ENCODE results near the gene KRT9. TPM values are rescaled to one million over a fixed set of nuclear protein-coding genes. Genes with fewer than 3 reads are reported as not detected.
A peak's percentile ranks its signal among the peaks of the same experiment; 100 is the strongest.

Gene KRT9
- polyA plus RNA-seq, 3 donors, result not detected

DNA sequence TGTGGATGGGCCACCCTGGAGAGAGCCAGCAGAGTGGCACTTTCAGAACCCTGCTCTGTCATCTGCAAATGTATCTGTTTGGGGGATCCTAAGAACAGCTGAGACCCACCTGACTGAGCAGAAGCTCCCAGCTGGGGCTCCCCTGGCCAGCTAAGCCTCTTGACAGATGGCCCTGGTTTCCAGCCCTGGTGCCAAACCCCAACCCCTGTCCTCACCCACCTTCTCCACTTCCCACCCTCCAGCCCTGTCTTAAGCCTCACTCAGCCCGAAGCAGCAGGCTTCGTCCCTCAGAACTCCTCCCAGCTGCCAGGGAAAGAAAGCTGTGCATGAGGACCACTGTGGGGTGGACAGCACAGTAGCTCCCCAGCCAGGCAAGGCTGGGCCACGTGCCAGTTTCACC, 3.5 kb upstream of the KRT9 start:
- H3K4me2 ChIP-seq (replicated peaks; ENCODE audit: extremely low read depth, low read length, poor library complexity, severe bottlenecking), result no peak overlapping the region
- intact Hi-C loops (cut with micrococcal nuclease), result no loop called here
- Mint-ChIP-seq H3K4me1 (peaks cover 4% of the 10 kb centered on the region), H3K36me3 (no peaks in the 10 kb centered on the region), H3K27ac (no peak overlapping the region), H3K4me3 (no peak overlapping the region), H3K27me3 (ENCODE audit: low read depth in 3 of 3) (peaks cover 6 to 20% (median 8%) of the 10 kb centered on the region in 3 donors), H3K9me3 (peaks cover 0 to 1% (median 0%) of the 10 kb centered on the region in 7 donors)
- H3K4me1 ChIP-seq (ENCODE audit: control insufficient read depth in 1 of 2, insufficient read depth in 2 of 2, low read length in 2 of 2), result peaks cover 3 to 6% of the 10 kb centered on the region in 2 donors
- H3K9ac ChIP-seq (ENCODE audit: insufficient read depth, low read length, poor library complexity, severe bottlenecking), result no peak overlapping the region
- no peaks in the 10 kb centered on the region for H3K27me3 ChIP-seq (ENCODE audit: control insufficient read depth in 2 of 2, insufficient read depth in 2 of 2, low read length in 2 of 2)
- TF ChIP-seq, protein P1, sequence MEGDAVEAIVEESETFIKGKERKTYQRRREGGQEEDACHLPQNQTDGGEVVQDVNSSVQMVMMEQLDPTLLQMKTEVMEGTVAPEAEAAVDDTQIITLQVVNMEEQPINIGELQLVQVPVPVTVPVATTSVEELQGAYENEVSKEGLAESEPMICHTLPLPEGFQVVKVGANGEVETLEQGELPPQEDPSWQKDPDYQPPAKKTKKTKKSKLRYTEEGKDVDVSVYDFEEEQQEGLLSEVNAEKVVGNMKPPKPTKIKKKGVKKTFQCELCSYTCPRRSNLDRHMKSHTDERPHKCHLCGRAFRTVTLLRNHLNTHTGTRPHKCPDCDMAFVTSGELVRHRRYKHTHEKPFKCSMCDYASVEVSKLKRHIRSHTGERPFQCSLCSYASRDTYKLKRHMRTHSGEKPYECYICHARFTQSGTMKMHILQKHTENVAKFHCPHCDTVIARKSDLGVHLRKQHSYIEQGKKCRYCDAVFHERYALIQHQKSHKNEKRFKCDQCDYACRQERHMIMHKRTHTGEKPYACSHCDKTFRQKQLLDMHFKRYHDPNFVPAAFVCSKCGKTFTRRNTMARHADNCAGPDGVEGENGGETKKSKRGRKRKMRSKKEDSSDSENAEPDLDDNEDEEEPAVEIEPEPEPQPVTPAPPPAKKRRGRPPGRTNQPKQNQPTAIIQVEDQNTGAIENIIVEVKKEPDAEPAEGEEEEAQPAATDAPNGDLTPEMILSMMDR (IDR thresholded peaks at IDR 0.05), result no peak
- no peaks in the 10 kb centered on the region for H3K36me3 ChIP-seq (replicated peaks in 1 of 2; ENCODE audit: control insufficient read depth in 1 of 2, insufficient read depth in 2 of 2, low read length in 2 of 2)
- no peak overlapping the region for H3K27ac ChIP-seq (ENCODE audit: low read depth in 1 of 2, low read length in 2 of 2)
- 83% methylated on average over 3 of the region's 3 CpGs for WGBS (ENCODE audit: insufficient coverage)
- H4K20me1 ChIP-seq (ENCODE audit: insufficient read depth, low read length), result no peaks in the 10 kb centered on the region
- no peaks in the 10 kb centered on the region for H3K9me3 ChIP-seq (replicated peaks in 1 of 2; ENCODE audit: control insufficient read depth in 1 of 2, insufficient read depth in 1 of 2, low read length in 2 of 2)
- no peak overlapping the region for H2AFZ ChIP-seq (ENCODE audit: insufficient read depth, low read depth, low read length, poor library complexity, severe bottlenecking)
- no peaks in the 10 kb centered on the region for H3K79me2 ChIP-seq (ENCODE audit: insufficient read depth, low read length)
- no peak overlapping the region for H3K4me3 ChIP-seq (replicated peaks in 1 of 3; ENCODE audit: low read depth in 2 of 3, low read length in 3 of 3)
- DNase-seq, result no peak

DNA sequence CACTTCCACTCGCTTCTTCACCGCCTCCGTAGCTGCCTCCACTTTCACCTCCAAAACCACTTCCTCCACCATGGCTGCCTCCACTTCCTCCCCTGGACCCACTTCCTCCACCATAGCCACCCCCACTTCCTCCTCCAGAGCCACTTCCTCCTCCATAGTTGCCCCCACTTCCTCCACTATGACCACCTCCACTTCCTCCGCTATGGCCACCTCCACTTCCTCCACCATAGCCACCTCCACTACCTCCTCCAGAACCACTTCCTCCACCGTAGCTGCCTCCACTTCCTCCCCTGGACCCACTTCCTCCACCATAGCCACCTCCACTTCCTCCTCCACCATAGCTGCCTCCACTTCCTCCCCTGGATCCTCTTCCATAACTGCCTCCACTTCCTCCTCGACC, 4.5 kb downstream of the KRT9 start:
- H3K9me3 ChIP-seq (replicated peaks in 1 of 2; ENCODE audit: control insufficient read depth in 1 of 2, insufficient read depth in 1 of 2, low read length in 2 of 2), result peaks cover 9% of the 10 kb centered on the region in 2 donors
- intact Hi-C loops (cut with micrococcal nuclease), result no loop called here
- H3K36me3 ChIP-seq (replicated peaks in 1 of 2; ENCODE audit: control insufficient read depth in 1 of 2, insufficient read depth in 2 of 2, low read length in 2 of 2), result no peaks in the 10 kb centered on the region
- no peaks in the 10 kb centered on the region for H3K4me1 ChIP-seq (ENCODE audit: control insufficient read depth in 1 of 2, insufficient read depth in 2 of 2, low read length in 2 of 2)
- no peaks in the 10 kb centered on the region for H3K27me3 ChIP-seq (ENCODE audit: control insufficient read depth in 2 of 2, insufficient read depth in 2 of 2, low read length in 2 of 2)
- H3K4me1 Mint-ChIP-seq, result no peaks in the 10 kb centered on the region
- no peaks in the 10 kb centered on the region for H4K20me1 ChIP-seq (ENCODE audit: insufficient read depth, low read length)
- H3K4me3 Mint-ChIP-seq, result no peak overlapping the region
- H3K27me3 Mint-ChIP-seq (ENCODE audit: low read depth in 3 of 3), result peaks cover 5 to 25% (median 8%) of the 10 kb centered on the region in 3 donors
- no peak overlapping the region for H3K4me3 ChIP-seq (replicated peaks in 1 of 3; ENCODE audit: low read depth in 2 of 3, low read length in 3 of 3)
- WGBS (ENCODE audit: insufficient coverage), result 21% methylated on average over 6 of the region's 6 CpGs
- H3K36me3 Mint-ChIP-seq, result no peaks in the 10 kb centered on the region
- no peaks in the 10 kb centered on the region for H3K79me2 ChIP-seq (ENCODE audit: insufficient read depth, low read length)
- peak overlapping the region in 4 of 7 donors; percentile 44 to 91 (median 84) for H3K27ac Mint-ChIP-seq
- no peak overlapping the region for H3K9ac ChIP-seq (ENCODE audit: insufficient read depth, low read length, poor library complexity, severe bottlenecking)
- DNase-seq, result peak in 1 of 3 donors; percentile 8
- H3K27ac ChIP-seq (ENCODE audit: low read depth in 1 of 2, low read length in 2 of 2), result peak overlapping the region; percentile 13 to 29
- no peak overlapping the region for H2AFZ ChIP-seq (ENCODE audit: insufficient read depth, low read depth, low read length, poor library complexity, severe bottlenecking)
- peaks cover 7 to 19% (median 8%) of the 10 kb centered on the region in 7 donors for H3K9me3 Mint-ChIP-seq
- H3K4me2 ChIP-seq (replicated peaks; ENCODE audit: extremely low read depth, low read length, poor library complexity, severe bottlenecking), result no peak overlapping the region
- TF ChIP-seq, protein P1 (IDR thresholded peaks at IDR 0.05), result no peak

Measured in CD14-positive monocyte (primary cell).